ENCODE data around the gene FLAD1. TPM values are rescaled to one million over a fixed set of nuclear protein-coding genes. Genes with fewer than 3 reads are reported as not detected.

The FLAD1 gene
- total RNA-seq: 10 to 100 TPM; 34.2 to 38.9 TPM

DNA sequence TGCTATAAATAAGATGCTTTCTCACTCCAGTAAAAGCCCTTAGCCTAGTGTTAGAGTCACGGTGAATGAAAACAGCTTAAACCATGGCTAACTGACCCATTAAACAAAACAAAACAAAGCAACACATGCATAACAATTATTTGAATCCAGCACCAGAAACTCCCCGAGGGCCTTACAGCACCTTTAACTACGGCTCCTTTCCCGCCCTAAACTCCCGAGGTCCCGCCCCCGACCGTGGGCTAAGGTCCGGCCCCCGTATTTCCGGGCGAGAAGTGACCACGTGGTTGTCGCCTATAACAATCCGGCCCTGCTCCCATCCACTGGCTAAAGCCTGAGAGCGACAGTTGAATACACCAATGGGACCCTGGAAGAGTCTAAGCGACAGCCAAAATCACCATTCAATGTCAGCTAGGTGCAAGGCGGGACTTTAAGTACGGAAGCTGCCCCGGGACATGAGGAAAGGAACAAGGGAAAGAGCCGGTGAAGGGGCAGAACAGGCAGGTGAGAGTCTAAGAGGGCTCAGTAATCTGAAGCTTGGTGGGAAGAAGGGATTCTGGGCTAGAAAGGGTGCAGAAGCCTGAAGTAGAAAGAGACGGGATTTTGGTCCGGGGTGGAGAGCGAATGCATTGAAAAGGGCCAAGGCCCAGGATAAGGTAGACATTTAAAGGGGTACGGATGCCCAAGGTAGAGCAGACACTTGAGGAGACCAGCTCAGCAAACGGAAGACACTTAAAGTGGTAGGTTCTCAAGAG is at the start of gene FLAD1:
FLAD1 (plus strand) TSS at position 448 of the 752 bp plus-strand sequence. CDS start 351 bp downstream, outside the sequence.

DNA sequence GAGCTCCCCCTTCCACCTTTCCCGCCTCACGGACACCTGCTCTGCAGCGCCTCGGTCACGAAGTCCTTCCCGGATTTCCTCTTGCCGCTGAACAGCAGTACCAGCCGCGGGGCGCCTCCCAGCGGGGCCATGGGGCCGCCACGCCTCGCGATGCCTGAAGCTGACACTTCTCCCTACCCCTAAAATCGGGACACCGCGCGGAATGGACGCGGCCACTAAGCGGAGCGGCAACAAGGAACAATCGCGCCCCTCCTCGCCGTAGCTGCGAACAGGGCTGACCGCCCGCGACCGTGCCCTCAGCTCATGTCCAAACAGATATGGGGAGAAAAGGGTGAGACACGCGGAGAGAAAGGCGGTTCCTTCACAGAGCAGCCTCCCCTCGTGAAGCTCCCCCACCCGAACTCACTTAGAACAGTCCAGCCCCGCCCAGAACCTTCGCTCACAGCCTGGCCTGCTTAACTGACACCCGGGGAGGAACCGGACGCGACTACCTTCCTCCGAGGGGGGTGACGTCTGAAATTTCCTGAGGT is 46.5 kb upstream of the FLAD1 start, which contains the start of gene PMVK:
PMVK (minus strand) TSS at position 165 of the 530 bp plus-strand sequence; CDS start at position 131, 34 bp downstream.

DNA sequence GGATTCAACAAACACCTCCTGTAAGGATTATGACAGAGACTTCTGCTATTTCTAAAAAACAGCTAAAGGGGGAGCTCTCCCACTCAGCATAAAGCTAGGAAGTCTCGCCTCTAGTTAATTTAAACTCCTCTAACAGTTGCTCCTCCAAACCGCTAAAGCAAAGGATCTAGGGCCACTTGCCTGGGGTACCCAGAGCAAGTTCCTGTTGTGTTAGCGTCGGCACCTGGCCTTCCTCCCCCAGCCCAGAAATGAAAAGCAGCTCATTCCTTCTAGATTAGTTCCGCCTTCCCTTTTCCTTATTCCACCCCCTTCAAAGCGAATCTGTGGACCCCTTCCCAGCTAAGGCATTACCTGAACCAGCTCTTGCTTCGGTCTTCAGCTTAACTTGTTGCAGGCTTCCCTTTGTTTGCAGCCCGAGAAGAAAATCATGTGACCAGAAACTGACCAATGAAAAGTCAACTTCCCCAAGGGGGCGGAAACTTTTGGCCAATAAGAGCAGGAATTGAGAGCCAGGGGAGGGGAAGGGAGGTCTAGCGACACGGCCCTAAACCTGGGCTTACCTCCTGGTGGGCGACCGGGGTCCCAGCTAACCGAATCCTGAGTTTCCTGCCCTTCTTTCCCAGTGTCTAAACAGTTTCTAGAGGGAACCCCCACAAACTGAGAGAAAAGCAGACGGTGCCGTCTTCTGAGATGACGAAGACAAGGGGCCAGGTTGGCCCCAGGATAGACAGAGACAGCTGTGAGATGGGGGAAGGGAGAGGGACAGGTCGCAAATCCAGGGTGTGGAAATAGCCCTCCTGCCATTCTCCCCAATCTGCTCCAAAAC is 27.2 kb upstream of the FLAD1 start, which contains the start of gene PBXIP1:
PBXIP1 (minus strand) TSS at position 382 of the 826 bp plus-strand sequence. CDS start 2,378 bp downstream, outside the sequence.

DNA sequence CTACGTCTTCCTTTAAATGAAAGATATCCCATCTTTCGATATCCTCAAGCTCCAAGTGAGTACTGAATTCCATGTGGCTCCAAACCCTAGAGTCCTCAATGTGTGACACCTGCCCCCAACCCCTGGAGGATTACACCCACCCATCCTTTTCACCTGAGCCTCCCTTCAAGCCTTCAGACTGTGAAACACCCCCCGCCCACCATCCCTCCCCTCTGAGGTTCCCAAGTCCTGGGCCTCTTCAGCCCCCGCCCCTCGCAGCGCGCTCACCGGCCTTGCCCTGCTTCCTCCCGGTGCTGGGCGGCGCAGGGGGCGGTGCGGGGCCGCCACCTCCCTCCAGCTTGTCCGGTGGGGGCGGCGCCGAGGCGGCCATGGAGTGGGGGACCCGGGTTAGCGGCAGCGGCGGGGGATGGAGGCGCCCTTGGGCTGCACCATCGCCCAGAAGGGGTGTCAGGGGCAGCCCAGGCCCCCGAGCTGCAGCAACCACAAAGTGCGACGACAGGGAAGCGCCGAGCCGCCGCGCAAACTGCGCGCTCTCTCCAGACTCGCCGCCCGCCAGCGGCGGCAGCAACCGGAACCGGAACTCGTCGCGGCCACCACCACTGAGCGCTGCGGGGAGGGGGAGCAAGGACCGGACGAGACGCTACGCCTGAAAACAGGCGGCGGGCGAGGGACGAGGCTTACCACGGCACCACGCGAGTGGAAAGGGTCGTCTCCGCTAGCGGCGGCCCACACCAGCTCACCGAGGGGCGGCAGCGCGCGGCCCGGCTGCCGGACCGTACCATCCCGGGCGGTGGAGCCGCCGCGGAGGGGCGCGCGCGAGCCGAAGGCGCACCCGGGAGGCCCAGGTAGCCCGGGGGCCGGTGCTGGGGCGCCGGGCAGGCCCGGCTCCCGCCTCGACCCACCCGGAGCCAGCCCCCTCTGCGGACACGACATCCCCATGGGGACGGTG is 21.7 kb upstream of the FLAD1 start, which contains the start of gene PYGO2:
PYGO2 (minus strand) TSS at position 576 of the 949 bp plus-strand sequence; CDS start at position 370, 206 bp downstream.

DNA sequence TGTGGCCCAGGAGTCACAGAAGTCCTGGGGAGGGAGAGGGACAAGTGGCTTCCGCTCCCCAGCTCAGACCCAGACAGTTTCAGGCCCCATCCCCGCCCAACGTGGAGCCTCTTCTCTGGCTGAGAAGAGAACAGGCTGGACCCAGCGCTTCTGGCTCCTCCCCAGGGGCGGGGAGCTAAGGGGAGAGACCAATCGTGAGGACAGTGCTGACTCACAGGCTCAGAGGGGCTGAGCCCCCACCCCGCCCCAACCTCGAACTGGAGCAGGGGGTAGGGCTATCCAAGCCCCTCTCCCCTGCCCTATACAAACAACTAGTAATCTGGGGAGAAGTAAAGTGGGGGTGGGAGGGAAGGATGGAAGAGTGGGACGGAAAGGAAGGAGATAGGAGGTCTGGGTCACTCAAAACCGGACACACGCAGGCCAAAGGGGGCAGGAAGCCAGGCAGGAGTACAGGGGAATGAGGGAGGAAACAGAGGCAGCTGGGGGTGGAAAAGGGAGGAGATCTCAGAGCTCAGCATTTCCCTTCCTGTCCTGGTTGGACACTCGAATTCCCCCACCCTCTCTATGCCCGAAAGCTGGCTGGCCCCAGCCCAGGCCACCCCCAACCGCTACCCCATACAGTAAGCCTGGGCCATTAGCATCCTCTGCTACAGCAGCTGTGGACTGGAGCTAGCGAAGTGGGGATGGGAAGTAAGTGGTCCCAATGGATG is 12.4 kb upstream of the FLAD1 start, which contains the start of gene SHC1:
SHC1 (minus strand) TSS at position 117 of the 710 bp plus-strand sequence. CDS start 221 bp downstream, outside the sequence.

DNA sequence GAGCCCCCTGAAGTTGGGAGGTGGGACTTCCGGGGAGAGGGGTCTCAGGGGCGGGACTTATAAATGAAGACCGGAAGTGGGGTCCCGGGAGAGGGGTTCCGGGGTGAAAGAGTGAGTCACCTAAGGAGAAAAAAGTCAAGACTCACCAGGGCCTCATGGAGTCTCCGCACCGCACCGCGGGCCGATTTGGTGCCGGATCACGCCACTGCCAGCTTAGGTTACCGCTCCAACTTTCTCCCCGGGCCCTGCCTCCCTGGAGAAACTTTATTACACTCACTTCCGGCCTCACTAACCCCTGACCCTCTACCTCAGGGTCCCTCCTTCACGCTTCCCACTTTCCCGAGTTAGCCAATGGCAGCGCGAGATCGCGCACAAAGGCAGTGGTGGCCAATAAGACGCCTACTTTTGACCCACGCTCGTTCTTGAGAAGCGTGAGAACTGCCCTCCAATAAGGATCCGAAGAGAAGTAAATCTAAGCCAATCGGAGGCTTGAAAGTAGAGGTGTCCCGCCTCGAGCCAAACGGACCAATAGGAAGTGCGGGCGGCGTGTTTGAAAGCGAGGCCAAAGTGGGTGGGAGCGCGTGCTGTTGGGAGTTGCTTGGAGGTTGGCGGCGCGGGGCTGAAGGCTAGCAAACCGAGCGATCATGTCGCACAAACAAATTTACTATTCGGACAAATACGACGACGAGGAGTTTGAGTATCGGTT is 8.9 kb upstream of the FLAD1 start, which contains the start of gene CKS1B:
CKS1B (plus strand) TSS at position 580 of the 706 bp plus-strand sequence; CDS start at position 645, 65 bp downstream.

DNA sequence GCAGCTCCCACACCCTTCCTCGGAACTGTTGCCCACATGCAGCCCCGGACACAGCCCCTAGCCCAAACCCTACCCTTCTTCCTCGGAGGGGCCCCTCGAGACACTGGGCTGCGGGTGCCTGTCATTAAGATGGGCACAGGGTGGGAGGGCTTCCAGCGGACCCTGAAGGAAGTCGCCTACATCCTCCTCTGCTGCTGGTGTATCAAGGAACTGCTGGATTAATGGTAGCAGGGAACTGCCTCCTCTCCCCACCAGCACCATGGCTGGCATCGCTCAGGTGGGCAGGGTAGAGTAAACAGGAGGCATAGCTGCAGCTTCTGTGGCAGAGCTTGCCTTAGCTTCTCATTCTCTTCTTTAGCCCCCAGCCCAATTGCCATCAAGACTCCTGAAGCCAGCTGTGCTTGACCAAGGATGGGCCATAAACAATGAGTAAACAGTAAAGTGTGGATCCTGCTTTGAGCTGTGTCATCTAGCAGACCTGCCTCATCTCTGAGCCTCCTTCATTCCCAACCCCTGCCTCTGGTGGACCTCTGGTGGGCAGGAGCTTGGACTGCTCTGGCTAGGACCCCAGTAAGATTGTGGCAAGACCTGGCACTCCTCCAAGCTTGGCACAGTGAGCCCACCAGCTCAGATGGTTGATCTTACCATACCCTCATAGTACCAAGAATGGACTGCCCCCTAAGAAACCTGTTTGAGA is 10.6 kb downstream of the FLAD1 start, which contains the start of gene LENEP:
LENEP (plus strand) TSS at position 15 of the 697 bp plus-strand sequence; CDS start at position 37, 22 bp downstream.

DNA sequence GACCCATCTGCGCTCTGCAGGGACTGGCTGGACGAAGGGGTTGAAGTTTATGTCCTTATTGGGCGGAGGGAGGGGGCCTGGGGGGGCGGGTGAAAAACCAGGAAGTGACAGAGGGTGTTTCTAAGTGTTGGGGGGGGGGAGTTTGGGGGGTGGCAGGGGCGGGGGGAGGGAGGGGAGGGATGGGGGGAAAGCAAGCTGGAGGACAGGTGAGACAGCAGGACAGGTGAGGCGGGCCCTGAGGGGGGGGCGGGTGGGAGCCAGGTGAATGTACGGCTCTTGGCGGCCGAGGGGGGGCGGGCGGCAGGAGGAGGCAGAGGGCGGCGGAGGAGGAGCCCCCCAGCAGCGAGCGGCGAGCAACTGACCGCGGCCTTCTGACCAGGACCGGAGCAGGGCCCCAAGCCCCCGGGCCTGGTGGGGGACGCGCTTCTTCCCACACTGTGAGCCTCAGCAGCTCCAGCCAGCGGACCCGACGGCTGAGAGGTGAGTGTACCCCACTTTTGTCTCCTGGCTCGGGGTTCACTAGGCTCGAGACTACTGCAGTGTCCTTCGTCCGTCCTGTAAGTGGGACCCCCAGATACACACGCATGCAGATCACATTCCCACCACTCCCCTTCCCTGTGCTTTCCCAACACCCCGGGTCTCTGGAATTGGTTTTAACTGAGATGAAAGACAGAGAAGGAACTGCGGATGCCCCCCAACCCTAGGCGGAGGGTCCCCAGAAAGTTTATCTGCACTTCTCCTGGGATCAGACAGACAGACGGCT is 19.5 kb downstream of the FLAD1 start, which contains the start of gene ZBTB7B:
ZBTB7B (plus strand) TSS at position 339 of the 763 bp plus-strand sequence. CDS start 11,859 bp downstream, outside the sequence.

DNA sequence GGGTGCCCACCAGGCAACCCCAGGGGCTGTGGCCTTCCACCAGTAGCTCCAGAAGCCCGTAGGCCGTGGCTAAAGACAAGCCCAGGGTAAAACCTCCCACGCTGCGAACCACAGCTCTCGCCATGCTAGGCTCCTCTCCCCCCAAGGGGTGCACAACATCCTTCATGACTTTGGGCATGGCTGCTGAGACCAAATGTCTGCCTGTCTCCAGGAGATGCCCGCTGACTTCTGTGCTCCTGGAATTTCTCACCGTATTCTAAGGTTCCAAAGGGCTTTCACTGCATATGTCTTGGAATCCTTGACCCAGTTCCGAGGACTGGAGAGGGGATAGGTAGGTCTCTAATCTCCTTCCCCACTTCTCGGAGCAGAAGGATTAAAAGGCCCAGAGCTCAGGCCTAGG is 50.4 kb downstream of the FLAD1 start, which contains the start of the genes DCST1 and DCST2:
DCST1 (plus strand) TSS at position 301 of the 400 bp plus-strand sequence. CDS start 213 bp downstream, outside the sequence.
DCST2 (minus strand) TSS at position 258 of the 400 bp plus-strand sequence; CDS start at position 178, 80 bp downstream.

Small RNAs within 50 kb of the gene (microRNA-seq; reads per million reads assigned to microRNA genes)
- gene MIR4258 (ENCODE audit: borderline microRNAs expressed, borderline replicate concordance): not detected

Other genes with a start within 250 kb of the FLAD1 start
- gene KCNN3, start 113.1 kb upstream of the FLAD1 start, total RNA-seq: under 1 TPM; 0.02 to 0.03 TPM
- 10 to 100 TPM; 29.6 to 33.1 TPM for gene PMVK, start 46.6 kb upstream of the FLAD1 start, total RNA-seq
- 100 to 1,000 TPM; 101 to 102 TPM for gene PBXIP1, start 27.2 kb upstream of the FLAD1 start, total RNA-seq
- 10 to 100 TPM; 42.7 to 43.0 TPM for gene PYGO2, start 21.6 kb upstream of the FLAD1 start, total RNA-seq
- 10 to 100 TPM; 66.7 to 72.8 TPM for gene SHC1, start 12.6 kb upstream of the FLAD1 start, total RNA-seq
- gene CKS1B, start 8.7 kb upstream of the FLAD1 start, total RNA-seq: 100 to 1,000 TPM; 104 to 118 TPM
- gene LENEP, start 10.2 kb downstream of the FLAD1 start, total RNA-seq: 1 to 10 TPM in 1 of 2 experiments, under 1 TPM in 1; 0.63 to 1.2 TPM
- 100 to 1,000 TPM; 119 TPM for gene ZBTB7B, start 19.5 kb downstream of the FLAD1 start, total RNA-seq
- gene DCST2, start 50.4 kb downstream of the FLAD1 start, total RNA-seq: 1 to 10 TPM in 1 of 2 experiments, under 1 TPM in 1; 0.79 to 1.2 TPM
- not detected for gene DCST1, start 50.5 kb downstream of the FLAD1 start, total RNA-seq
- gene ADAM15, start 68.0 kb downstream of the FLAD1 start, total RNA-seq: 10 to 100 TPM; 50.6 to 50.7 TPM
- gene EFNA4, start 80.4 kb downstream of the FLAD1 start, total RNA-seq: 1 to 10 TPM; 9.0 to 9.6 TPM
- 1 to 10 TPM; 4.1 to 4.2 TPM for gene EFNA3, start 95.5 kb downstream of the FLAD1 start, total RNA-seq
- under 1 TPM; 0.25 to 0.26 TPM for gene EFNA1, start 144.5 kb downstream of the FLAD1 start, total RNA-seq
- gene SLC50A1, start 152.5 kb downstream of the FLAD1 start, total RNA-seq: 10 to 100 TPM; 44.1 to 49.0 TPM
- gene DPM3, start 157.2 kb downstream of the FLAD1 start, total RNA-seq: 10 to 100 TPM; 60.3 to 66.8 TPM
- gene KRTCAP2, start 190.0 kb downstream of the FLAD1 start, total RNA-seq: 100 to 1,000 TPM; 173 to 190 TPM
- gene TRIM46, start 190.5 kb downstream of the FLAD1 start, total RNA-seq: 10 to 100 TPM; 16.4 to 19.1 TPM
- 10 to 100 TPM; 28.2 to 31.5 TPM for gene THBS3, start 224.6 kb downstream of the FLAD1 start, total RNA-seq
- gene MTX1, start 225.4 kb downstream of the FLAD1 start, total RNA-seq: 10 to 100 TPM; 30.3 to 30.6 TPM